Retinal pigment epithelial cell (primary cell): Measurements from ENCODE around the gene TEX29.

ENCODE experiments used
- DNase-seq: peaks from one replicate; pipeline ENCODE4 v3.0.0-alpha.2; 2010; ENCODE audit warnings: low read depth
- H3K4me3 ChIP-seq: 2 replicates; pipeline ENCODE4 v1.5.1; 2011; ENCODE audit warnings: mild to moderate bottlenecking, low read length, control low read depth, moderate library complexity
- CTCF ChIP-seq: conservative IDR thresholded peaks from 2 replicates; pipeline ENCODE4 v1.5.1; 2011; ENCODE audit warnings: low read depth, low read length, control low read depth, inconsistent platforms

The TEX29 gene

GRCh38 chr13:111384441-111385182, 64.2 kb downstream of the TEX29 start:
- no peak for TF ChIP-seq CTCF
- H3K4me3 ChIP-seq: no peak overlapping the region
- no peak for DNase-seq

GRCh38 chr13:111385183-111385857, 64.9 kb downstream of the TEX29 start:
- no peak overlapping the region for H3K4me3 ChIP-seq
- TF ChIP-seq CTCF: no peak
- DNase-seq: no peak

GRCh38 chr13:111387026-111387871, 66.8 kb downstream of the TEX29 start:
- DNase-seq: no peak
- TF ChIP-seq CTCF: no peak
- no peak overlapping the region for H3K4me3 ChIP-seq

- no peak for TF ChIP-seq CTCF
These were observed 67.6 kb downstream of the TEX29 start for GRCh38 chr13:111387945-111388600.

GRCh38 chr13:111388851-111389500, 68.5 kb downstream of the TEX29 start:
- DNase-seq: no peak
- H3K4me3 ChIP-seq: no peak overlapping the region
- TF ChIP-seq CTCF: no peak

More at GRCh38 chr13:111387945-111388600, 67.6 kb downstream of the TEX29 start:
- no peak for DNase-seq
- H3K4me3 ChIP-seq: no peak overlapping the region
